HG03432 (cell line): ENCODE measurements around the gene DACT2.
"Not testable (repeated sequence)": the region's sequence is repeated elsewhere in the genome, so short reads cannot be mapped to it uniquely, and the experiment has no call there.

ENCODE experiments used
- ATAC-seq: cut with Tn5 transposase; IDR thresholded peaks from one replicate; pipeline ENCODE4 v1.9.1; 2021; ENCODE audit warnings: mild to moderate bottlenecking, moderate library complexity; ENCODE audit not compliant: unreplicated experiment

DACT2 gene

GRCh38 chr6:168305096-168305749, 14.4 kb downstream of the DACT2 start:
- ATAC-seq = no peak

- no peak for ATAC-seq
Observed at GRCh38 chr6:168304752-168305015, 14.9 kb downstream of the DACT2 start.

- ATAC-seq = no peak
Observed at GRCh38 chr6:168303982-168304751, 15.4 kb downstream of the DACT2 start.

- no peak for ATAC-seq
Observed at GRCh38 chr6:168302534-168302933, 17.0 kb downstream of the DACT2 start.

GRCh38 chr6:168301648-168302398, 17.8 kb downstream of the DACT2 start:
- no peak for ATAC-seq

GRCh38 chr6:168300975-168301647, 18.5 kb downstream of the DACT2 start:
- no peak for ATAC-seq

GRCh38 chr6:168299541-168300511, 19.8 kb downstream of the DACT2 start:
- ATAC-seq = no peak

GRCh38 chr6:168297643-168298042, 21.9 kb downstream of the DACT2 start:
- no peak for ATAC-seq

- ATAC-seq = no peak
Observed at GRCh38 chr6:168294901-168295300, 24.7 kb downstream of the DACT2 start.

GRCh38 chr6:168293636-168294530, 25.7 kb downstream of the DACT2 start:
- ATAC-seq = no peak

GRCh38 chr6:168292826-168293225, 26.8 kb downstream of the DACT2 start:
- ATAC-seq = no peak

- no peak for ATAC-seq
Observed at GRCh38 chr6:168291450-168291849, 28.1 kb downstream of the DACT2 start.

GRCh38 chr6:168290095-168290494, 29.5 kb downstream of the DACT2 start:
- no peak for ATAC-seq

GRCh38 chr6:168289571-168289962, 30.0 kb downstream of the DACT2 start:
- ATAC-seq = no peak

- no peak for ATAC-seq
Observed at GRCh38 chr6:168288781-168289570, 30.6 kb downstream of the DACT2 start.

GRCh38 chr6:168287460-168287859, 32.1 kb downstream of the DACT2 start:
- not testable (repeated sequence) for ATAC-seq

GRCh38 chr6:168286771-168287446, 32.7 kb downstream of the DACT2 start:
- not testable (repeated sequence) for ATAC-seq

GRCh38 chr6:168286116-168286515, 33.5 kb downstream of the DACT2 start:
- no peak for ATAC-seq
